Right lobe of liver (tissue), 6 donors: ENCODE results near the gene PKIB. TPM values are rescaled to one million over a fixed set of nuclear protein-coding genes. Genes with fewer than 3 reads are reported as not detected.

Experiments used
- ATAC-seq, 4 donors: fragments of 200-7000 bp; cut with Tn5 transposase; one replicate each; pipeline ENCODE4 v1.9.1; 2020; ENCODE audit warnings: mild to moderate bottlenecking in 4 of 4, moderate library complexity in 4 of 4
- DNase-seq, 3 donors: peaks; one replicate each; pipeline ENCODE4 v3.0.0-alpha.2; 2020
- H3K27ac ChIP-seq, 3 donors: fragments of 200-600 bp; one replicate each; pipeline ENCODE4 v1.8.0; 2022
- H3K27me3 ChIP-seq, 2 donors: fragments of 200-600 bp; one replicate each; pipeline ENCODE4 v1.8.0; 2022
- H3K36me3 ChIP-seq, 4 donors: fragments of 200-600 bp; sonication (generic) in 1 of 4; one replicate each; pipeline versions ENCODE4 v1.5.1 to v1.8.0; 2017 to 2022; ENCODE audit warnings: control low read depth in 1 of 4
- H3K4me1 ChIP-seq, 4 donors: fragments of 200-600 bp; sonication (generic) in 1 of 4; one replicate each; pipeline versions ENCODE4 v1.5.1 to v1.8.0; 2017 to 2022; ENCODE audit warnings: control low read depth in 1 of 4
- H3K4me3 ChIP-seq, 3 donors: fragments of 200-600 bp; one replicate each; pipeline ENCODE4 v1.8.0; 2022
- H3K9me3 ChIP-seq, 4 donors: fragments of 200-600 bp; sonication (generic) in 1 of 4; one replicate each; pipeline versions ENCODE4 v1.5.1 to v1.8.0; 2017 to 2022; ENCODE audit warnings: control low read depth in 1 of 4
- CTCF ChIP-seq, 4 donors: fragments of 200-600 bp in 3 of 4; fragments of 450-650 bp in 1 of 4; IDR thresholded peaks; one replicate each; pipeline versions ENCODE4 v1.5.1 to v1.8.0; 2016 to 2022; ENCODE audit warnings: antibody characterized with exemption in 4 of 4, mild to moderate bottlenecking in 2 of 4
- POLR2A ChIP-seq: fragments of 450-650 bp; IDR thresholded peaks from one replicate; pipeline ENCODE4 v1.6.1; 2017; ENCODE audit warnings: antibody characterized with exemption, mild to moderate bottlenecking
- WGBS: methylation state at CpG from one replicate; pipeline ENCODE4 v1.1.6; 2018; ENCODE audit warnings: low coverage, low lambda C conversion rate; ENCODE audit not compliant: insufficient coverage; ENCODE audit errors: missing lambda C conversion rate; 5-methylcytosine and 5-hydroxymethylcytosine counted together
- intact Hi-C, 2 donors: fragments of 100-400 bp; cut with DNase I; formaldehyde crosslinking; loops; one replicate each; pipeline versions ENCODE4 v1.11.2 to v1.14.1; 2022
- total RNA-seq, 6 experiments: library from RNA; depleted of rRNA in 2 of 6; stranded (reverse); fragments of >200 nt in 2 of 6; fragmentation: NEBNext Ultra II Directional in 3 of 6; extraction: Animal tissue kit (Norgen Biotek cat#: 25700) in 3 of 6; gene quantifications; one replicate each; pipeline versions ENCODE4 v1.1.0 to v1.2.4, GENCODE V29; 2016 to 2023
- donor health status: DM: no; HTN: yes; CAD: no.
- donor health status: DM: no; HTN: no; CAD: no.
- donor health status: DM: no; HTN: no; CAD: no.
- donor health status: DM: no; HTN: yes; CAD: no.
- donor health status: DM: no; HTN: yes; CAD: no.

The PKIB gene
- total RNA-seq, 6 experiments from 2014 or later: 2.4 to 12.1 (median 4.1) TPM

GRCh38 chr6:122752459-122752858, 142.3 kb downstream of the PKIB start:
- Histone ChIP-seq H3K4me3 (no peak overlapping the region), H3K27me3 (no peaks in the 10 kb centered on the region), H3K36me3 (no peaks in the 10 kb centered on the region), H3K9me3 (no peaks in the 10 kb centered on the region), H3K4me1 (peaks cover 0 to 6% (median 0%) of the 10 kb centered on the region in 4 donors), H3K27ac (peak overlapping the region in 1 of 3 donors; percentile 68)
- DNase-seq (no peak), ATAC-seq (peak in 2 of 4 donors; percentile 44 to 56)
- TF ChIP-seq POLR2A (no peak), CTCF (IDR thresholded peaks at IDR 0.05) (no peak)
- WGBS: 38% methylated on average over 1 of the region's 1 CpG
- intact Hi-C loops: no loop called here

GRCh38 chr6:122753000-122753687, 142.9 kb downstream of the PKIB start:
- ATAC-seq (peak; percentile 37 to 61 (median 47)), DNase-seq (no peak)
- intact Hi-C loops: no loop called here
- peaks cover 0 to 6% (median 0%) of the 10 kb centered on the region in 4 donors for H3K4me1 ChIP-seq
- TF ChIP-seq POLR2A (no peak), CTCF (IDR thresholded peaks at IDR 0.05) (no peak)
- H3K9me3 ChIP-seq: no peaks in the 10 kb centered on the region
- peak overlapping the region; percentile 25 to 68 (median 58) for H3K27ac ChIP-seq
- whole genome bisulfite sequencing: 29% methylated on average over 10 of the region's 10 CpGs
- no peaks in the 10 kb centered on the region for H3K27me3 ChIP-seq
- peak overlapping the region; percentile 26 to 46 (median 30) for H3K4me3 ChIP-seq
- no peaks in the 10 kb centered on the region for H3K36me3 ChIP-seq

- WGBS: 17% methylated on average over 5 of the region's 5 CpGs
- TF ChIP-seq CTCF (IDR thresholded peaks at IDR 0.05) (no peak), POLR2A (peak; percentile 57)
- Histone ChIP-seq H3K4me3 (peak overlapping the region; percentile 26 to 46 (median 30)), H3K36me3 (no peaks in the 10 kb centered on the region), H3K4me1 (peaks cover 0 to 6% (median 0%) of the 10 kb centered on the region in 4 donors), H3K27me3 (no peaks in the 10 kb centered on the region), H3K9me3 (no peaks in the 10 kb centered on the region), H3K27ac (peak overlapping the region; percentile 62 to 73 (median 68))
- ATAC-seq (peak; percentile 83 to 94 (median 90)), DNase-seq (peak in 1 of 3 donors; percentile 72)
- intact Hi-C loops: no loop called here
Measured at GRCh38 chr6:122753688-122754056, 143.5 kb downstream of the PKIB start.

GRCh38 chr6:122754191-122754731, 144.1 kb downstream of the PKIB start:
- Histone ChIP-seq H3K27ac (peak overlapping the region; percentile 62 to 73 (median 65)), H3K4me1 (peaks cover 0 to 6% (median 0%) of the 10 kb centered on the region in 4 donors), H3K36me3 (no peaks in the 10 kb centered on the region), H3K4me3 (peak overlapping the region in 1 of 3 donors; percentile 16), H3K27me3 (no peaks in the 10 kb centered on the region), H3K9me3 (no peaks in the 10 kb centered on the region)
- 71% methylated on average over 5 of the region's 5 CpGs for WGBS
- DNase-seq (no peak), ATAC-seq (peak in 3 of 4 donors; percentile 19 to 36 (median 28))
- intact Hi-C loops: no loop called here
- TF ChIP-seq CTCF (IDR thresholded peaks at IDR 0.05) (no peak), POLR2A (no peak)
